B cell (primary cell): ENCODE measurements around the gene PDK3.

Source experiments
- CTCF ChIP-seq: fragments of 200-600 bp; IDR thresholded peaks from one replicate; pipeline ENCODE4 v1.8.0; 2022; ENCODE audit warnings: antibody characterized with exemption, mild to moderate bottlenecking
- EZH2 ChIP-seq: IDR thresholded peaks from 2 replicates; pipeline ENCODE4 v1.6.1; 2012; ENCODE audit warnings: borderline replicate concordance, low read depth, mild to moderate bottlenecking, moderate library complexity, low read length; ENCODE audit not compliant: insufficient read depth, poor library complexity, severe bottlenecking

GRCh38 chrX:24575496-24575895, 110.4 kb downstream of the PDK3 start:
- TF ChIP-seq EZH2 (no peak), CTCF (no peak)
